Psoas muscle (tissue), 8 donors: ENCODE results near the gene CALHM3. TPM values are rescaled to one million over a fixed set of nuclear protein-coding genes. Genes with fewer than 3 reads are reported as not detected.

ENCODE experiments used
- ATAC-seq, 4 donors: fragments of 200-7000 bp; cut with Tn5 transposase; one replicate each; pipeline ENCODE4 v1.9.1; 2020; ENCODE audit warnings: moderate library complexity in 3 of 4, mild to moderate bottlenecking in 2 of 4
- DNase-seq, 2 donors: peaks; one replicate each; pipeline ENCODE4 v3.0.0-alpha.2; 2020
- H3K27ac ChIP-seq: fragments of 200-600 bp; one replicate; pipeline ENCODE4 v1.8.0; 2022
- H3K27me3 ChIP-seq, 3 donors: fragments of 200-600 bp in 1 of 3; one replicate each; pipeline versions ENCODE4 v1.6.1 to v1.8.0; 2013 to 2022; ENCODE audit warnings: low read length in 2 of 3, mild to moderate bottlenecking in 2 of 3, moderate library complexity in 1 of 3; ENCODE audit not compliant: insufficient read depth in 3 of 3
- H3K36me3 ChIP-seq, 2 donors: fragments of 200-600 bp in 1 of 2; one replicate each; pipeline versions ENCODE4 v1.6.1 to v1.8.0; 2013 to 2022; ENCODE audit warnings: low read depth in 1 of 2, mild to moderate bottlenecking in 1 of 2, moderate library complexity in 1 of 2; ENCODE audit not compliant: insufficient read depth in 1 of 2
- H3K4me1 ChIP-seq: fragments of 200-600 bp; one replicate; pipeline ENCODE4 v1.8.0; 2022
- H3K4me3 ChIP-seq: fragments of 200-600 bp; one replicate; pipeline ENCODE4 v1.8.0; 2022; ENCODE audit warnings: mild to moderate bottlenecking
- H3K9me3 ChIP-seq: fragments of 200-600 bp; one replicate; pipeline ENCODE4 v1.8.0; 2022
- CTCF ChIP-seq: fragments of 200-600 bp; IDR thresholded peaks from one replicate; pipeline ENCODE4 v1.8.0; 2022; ENCODE audit warnings: antibody characterized with exemption
- WGBS, 3 donors: extraction: QIAGEN DNeasy Blood & Tissue Kit; methylation state at CpG; one replicate each; pipeline versions ENCODE4 v1.1.6 to v1.1.7; 2013; 5-methylcytosine and 5-hydroxymethylcytosine counted together
- intact Hi-C, 2 donors: fragments of 100-400 bp; cut with DNase I; formaldehyde crosslinking; loops; one replicate each; pipeline versions ENCODE4 v1.11.0 to v1.14.2; 2022
- polyA plus RNA-seq, 3 donors: library from polyadenylated mRNA; stranded (reverse); fragments of 200-250 nt; gene quantifications; one replicate each; pipeline ENCODE4 v1.2.3, GENCODE V29; 2013
- total RNA-seq, 4 donors: library from RNA; stranded (reverse); fragmentation: NEBNext Ultra II Directional in 2 of 4; extraction: Animal tissue kit (Norgen Biotek cat#: 25700) in 2 of 4; gene quantifications; one replicate each; pipeline versions ENCODE4 v1.2.1 to v1.2.4, GENCODE V29; 2021 to 2023
- donor health status: healthy with polysubstance abuse.
- donor health status: DM: no; HTN: no; CAD: no; lungs with moderate emphysema.
- donor health status: Bipolar disorder and iron deficiency.
- donor health status: healthy.
- donor health status: DM: yes; HTN: yes; CAD: no.
- donor health status: DM: no; HTN: no; CAD: no.
- donor health status: DM: no; HTN: no; CAD: no.
- donor health status: DM: yes; HTN: yes; CAD: no.

Gene CALHM3
- total and polyA plus RNA-seq, 7 donors: not detected

- no peaks in the 10 kb centered on the region for H3K9me3 ChIP-seq
- H3K36me3 ChIP-seq: no peaks in the 10 kb centered on the region
- TF ChIP-seq CTCF: no peak
- WGBS, 3 donors: 95 to 98% (median 95%) methylated on average over 39 of the region's 39 CpGs
- no peak for ATAC-seq
- peak in 1 of 2 donors; percentile 46 for DNase-seq
- no peaks in the 10 kb centered on the region for H3K27me3 ChIP-seq
- no peaks in the 10 kb centered on the region for H3K4me1 ChIP-seq
- no peak overlapping the region for H3K27ac ChIP-seq
- intact Hi-C loops: no loop called here
- no peak overlapping the region for H3K4me3 ChIP-seq
Measured at GRCh38 chr10:103457896-103458583, 21.0 kb downstream of the CALHM3 start.

- Histone ChIP-seq H3K36me3 (no peaks in the 10 kb centered on the region), H3K4me3 (no peak overlapping the region), H3K4me1 (no peaks in the 10 kb centered on the region), H3K27me3 (peaks cover 0 to under 1% (median 0%) of the 10 kb centered on the region in 3 donors), H3K27ac (no peak overlapping the region), H3K9me3 (no peaks in the 10 kb centered on the region)
- WGBS, 3 donors: 59 to 83% (median 75%) methylated on average over 8 of the region's 8 CpGs
- ATAC-seq (no peak), DNase-seq (no peak)
- intact Hi-C loops: no loop called here
- TF ChIP-seq CTCF: no peak
Measured at GRCh38 chr10:103457176-103457712, 21.8 kb downstream of the CALHM3 start.

GRCh38 chr10:103456074-103456660 lies 22.9 kb downstream of the CALHM3 start:
- ATAC-seq (no peak), DNase-seq (no peak)
- intact Hi-C loops: no loop called here
- no peak for TF ChIP-seq CTCF
- Histone ChIP-seq H3K4me1 (no peaks in the 10 kb centered on the region), H3K4me3 (no peak overlapping the region), H3K36me3 (no peaks in the 10 kb centered on the region), H3K27me3 (peaks cover 0 to 7% (median 0%) of the 10 kb centered on the region in 3 donors), H3K27ac (no peak overlapping the region), H3K9me3 (no peaks in the 10 kb centered on the region)
- WGBS, 3 donors: 87 to 95% (median 90%) methylated on average over 9 of the region's 9 CpGs

- Histone ChIP-seq H3K27ac (no peak overlapping the region), H3K27me3 (peaks cover 0 to 7% (median 0%) of the 10 kb centered on the region in 3 donors), H3K4me3 (no peak overlapping the region), H3K9me3 (no peaks in the 10 kb centered on the region), H3K4me1 (peaks cover 5% of the 10 kb centered on the region), H3K36me3 (no peaks in the 10 kb centered on the region)
- no peak for TF ChIP-seq CTCF
- WGBS, 3 donors: 77 to 78% (median 77%) methylated on average over 22 to 25 of the region's 25 CpGs
- intact Hi-C loops: no loop called here
- peak in 1 of 2 donors; percentile 38 for DNase-seq
- ATAC-seq: no peak
Measured at GRCh38 chr10:103455235-103455634, 23.8 kb downstream of the CALHM3 start.
